ENCODE data around the gene RERE.

RERE gene

DNA sequence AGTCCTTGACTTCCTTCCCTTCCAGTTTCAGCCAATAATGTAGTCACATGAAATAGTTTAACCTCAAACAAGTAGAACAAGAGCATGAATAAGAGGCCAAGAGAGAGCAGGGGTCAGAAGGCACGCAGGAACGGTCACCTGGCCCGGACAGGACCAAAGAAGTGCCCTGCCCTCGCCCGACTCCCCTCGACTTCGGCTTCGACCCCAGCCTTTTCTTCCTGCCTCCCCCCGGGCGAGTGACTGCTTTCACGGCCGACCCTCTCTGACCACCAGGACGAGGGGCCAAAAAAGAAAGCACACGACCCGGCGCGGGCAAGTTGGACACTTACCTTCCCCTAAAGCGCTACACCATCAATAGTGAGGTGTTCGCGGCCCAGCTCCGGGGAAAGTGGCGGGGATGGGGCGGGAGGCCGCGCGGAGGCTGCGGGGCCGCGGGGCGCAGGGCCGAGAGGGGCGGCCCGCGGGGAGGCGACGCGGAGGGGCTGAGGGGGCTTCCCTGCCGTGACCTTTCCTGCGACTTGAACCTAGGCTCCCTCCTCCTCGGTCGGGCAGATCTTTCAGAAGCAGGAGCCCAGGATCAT, 519 bp downstream of the RERE start:
- no peaks in the 10 kb centered on the region for H3K27me3 ChIP-seq (ENCODE audit: insufficient read depth, low read length, poor library complexity)
- peak overlapping the region; percentile 81 for H3K27ac ChIP-seq (ENCODE audit: low read length)
- peaks cover 17% of the 10 kb centered on the region; the same call in 1 of the 2 replicates for H4K20me1 ChIP-seq (ENCODE audit: insufficient read depth, low read length)
- ATAC-seq (ENCODE audit: insufficient read depth, low read depth) (peak; percentile 27; the same call in 2 of the 3 replicates), DNase-seq (no peak)
- H3K4me2 ChIP-seq (ENCODE audit: insufficient read depth, low read length), result peak overlapping the region; percentile 90
- peak overlapping the region; percentile 94 for H3K9ac ChIP-seq (ENCODE audit: low read depth, low read length)
- no peaks in the 10 kb centered on the region; the same call in 1 of the 2 replicates for H3K36me3 ChIP-seq (ENCODE audit: insufficient read depth, low read length)
- H2AFZ ChIP-seq (ENCODE audit: low read depth, low read length), result peak overlapping the region; percentile 90
- TF ChIP-seq CTCF (IDR thresholded peaks at IDR 0.05; ENCODE audit: borderline replicate concordance, extremely low read depth, low read length, poor library complexity, severe bottlenecking) (no peak), EZH2 (IDR thresholded peaks at IDR 0.05; ENCODE audit: borderline replicate concordance, low read depth, low read length, severe bottlenecking) (no peak)
- peaks cover 37% of the 10 kb centered on the region for H3K4me1 ChIP-seq (ENCODE audit: insufficient read depth, low read length)
- peaks cover 55% of the 10 kb centered on the region for H3K79me2 ChIP-seq (ENCODE audit: insufficient read depth, low read length)
- H3K4me3 ChIP-seq (ENCODE audit: low read depth in 1 of 2, low read length in 2 of 2), result peak overlapping the region; percentile 89 to 91
- H3K9me3 ChIP-seq (ENCODE audit: insufficient read depth, low read length, severe bottlenecking), result no peaks in the 10 kb centered on the region

DNA sequence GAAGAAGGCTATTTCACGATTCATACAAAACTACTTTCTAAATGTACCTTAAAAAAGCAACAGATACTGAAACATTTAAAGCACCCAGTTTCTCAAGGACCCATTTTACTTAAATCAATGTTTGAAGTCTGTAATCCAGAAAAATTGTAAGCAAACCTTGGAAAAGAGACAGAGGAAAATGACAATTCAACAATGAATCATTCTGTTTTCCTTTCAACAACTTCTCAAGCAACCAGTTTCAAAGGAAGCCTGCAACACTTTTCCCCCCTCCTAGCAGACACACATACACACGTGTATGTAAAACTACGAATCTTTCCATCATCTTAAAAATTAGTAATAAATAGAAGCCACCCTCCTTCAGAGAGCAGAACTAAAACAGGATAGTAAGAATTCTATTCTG, 1.2 kb downstream of the RERE start:
- Histone ChIP-seq H3K9me3 (ENCODE audit: insufficient read depth, low read length, severe bottlenecking) (no peaks in the 10 kb centered on the region), H3K27ac (ENCODE audit: low read length) (peak overlapping the region; percentile 81; the same call in 1 of the 2 replicates), H3K79me2 (ENCODE audit: insufficient read depth, low read length) (peaks cover 61% of the 10 kb centered on the region), H3K9ac (ENCODE audit: low read depth, low read length) (peak overlapping the region; percentile 94), H3K4me2 (ENCODE audit: insufficient read depth, low read length) (peak overlapping the region; percentile 90), H3K4me1 (ENCODE audit: insufficient read depth, low read length) (peaks cover 37% of the 10 kb centered on the region), H3K27me3 (ENCODE audit: insufficient read depth, low read length, poor library complexity) (no peaks in the 10 kb centered on the region), H2AFZ (ENCODE audit: low read depth, low read length) (peak overlapping the region; percentile 90), H4K20me1 (ENCODE audit: insufficient read depth, low read length) (peaks cover 23% of the 10 kb centered on the region; the same call in 1 of the 2 replicates), H3K36me3 (ENCODE audit: insufficient read depth, low read length) (no peaks in the 10 kb centered on the region; the same call in 1 of the 2 replicates), H3K4me3 (ENCODE audit: low read depth in 1 of 2, low read length in 2 of 2) (peak overlapping the region; percentile 89 to 91)
- TF ChIP-seq CTCF (IDR thresholded peaks at IDR 0.05; ENCODE audit: borderline replicate concordance, extremely low read depth, low read length, poor library complexity, severe bottlenecking) (no peak), EZH2 (IDR thresholded peaks at IDR 0.05; ENCODE audit: borderline replicate concordance, low read depth, low read length, severe bottlenecking) (no peak)
- no peak for DNase-seq
- ATAC-seq (ENCODE audit: insufficient read depth, low read depth), result no peak

- Histone ChIP-seq H3K79me2 (ENCODE audit: insufficient read depth, low read length) (peaks cover 67% of the 10 kb centered on the region), H3K36me3 (ENCODE audit: insufficient read depth, low read length) (no peaks in the 10 kb centered on the region; the same call in 1 of the 2 replicates), H3K4me3 (ENCODE audit: low read depth in 1 of 2, low read length in 2 of 2) (peak overlapping the region in 1 of 2 experiments; percentile 91; a peak in 2 of 4 replicates), H4K20me1 (ENCODE audit: insufficient read depth, low read length) (peaks cover 25% of the 10 kb centered on the region; the same call in 1 of the 2 replicates), H3K4me1 (ENCODE audit: insufficient read depth, low read length) (peaks cover 37% of the 10 kb centered on the region), H3K27ac (ENCODE audit: low read length) (no peak overlapping the region; the same call in 1 of the 2 replicates), H3K27me3 (ENCODE audit: insufficient read depth, low read length, poor library complexity) (no peaks in the 10 kb centered on the region), H2AFZ (ENCODE audit: low read depth, low read length) (no peak overlapping the region), H3K4me2 (ENCODE audit: insufficient read depth, low read length) (peak overlapping the region; percentile 90), H3K9me3 (ENCODE audit: insufficient read depth, low read length, severe bottlenecking) (no peaks in the 10 kb centered on the region), H3K9ac (ENCODE audit: low read depth, low read length) (peak overlapping the region; percentile 94; the same call in 1 of the 2 replicates)
- ATAC-seq (ENCODE audit: insufficient read depth, low read depth) (no peak), DNase-seq (no peak)
- TF ChIP-seq CTCF (IDR thresholded peaks at IDR 0.05; ENCODE audit: borderline replicate concordance, extremely low read depth, low read length, poor library complexity, severe bottlenecking), result no peak
- no peak for TF ChIP-seq EZH2 (IDR thresholded peaks at IDR 0.05; ENCODE audit: borderline replicate concordance, low read depth, low read length, severe bottlenecking)
Measured at GRCh38 chr1:8815582-8816151, 1.8 kb downstream of the RERE start.
